MCF 10A (cell line): ENCODE measurements around the gene RIMS4. TPM values are rescaled to one million over a fixed set of nuclear protein-coding genes. Genes with fewer than 3 reads are reported as not detected.

ENCODE experiments used
- BruUV-seq: library from RNA; stranded (reverse); fragments of 400-500 nt; replicated peaks from 2 replicates; lab custom pipeline; 2021; lab: Mats Ljungman, UMichigan
- CTCF ChIA-PET: fragments of 300-600 bp; sonication (Branson Sonifier 250); formaldehyde crosslinking; extraction: SDS; loops from one replicate; lab custom pipeline; 2021; ENCODE audit warnings: antibody characterized with exemption, inconsistent platforms; lab: Yijun Ruan, JAX
- POLR2A ChIA-PET: fragments of 300-600, 350-650 bp; sonication (Branson Sonifier 250); formaldehyde crosslinking; extraction: SDS; loops from one replicate; lab custom pipeline; 2020; ENCODE audit warnings: antibody characterized with exemption, inconsistent platforms; lab: Yijun Ruan, JAX
- DNase-seq: peaks from one replicate; pipeline ENCODE4 v3.0.0-alpha.2; 2018; ENCODE audit not compliant: unreplicated experiment
- H3K27ac Mint-ChIP-seq: one replicate; pipeline ENCODE4 v1.8.0; 2022; ENCODE audit warnings: mild to moderate bottlenecking, low read depth, mixed read lengths; ENCODE audit not compliant: unreplicated experiment
- H3K27me3 Mint-ChIP-seq: one replicate; pipeline ENCODE4 v1.8.0; 2022; ENCODE audit warnings: mixed read lengths; ENCODE audit not compliant: insufficient read depth, unreplicated experiment
- H3K36me3 Mint-ChIP-seq: one replicate; pipeline ENCODE4 v1.8.0; 2022; ENCODE audit warnings: mild to moderate bottlenecking, moderate library complexity, mixed read lengths; ENCODE audit not compliant: insufficient read depth, unreplicated experiment
- H3K4me1 Mint-ChIP-seq: one replicate; pipeline ENCODE4 v1.8.0; 2022; ENCODE audit warnings: mixed read lengths; ENCODE audit not compliant: insufficient read depth, unreplicated experiment
- H3K4me3 Mint-ChIP-seq: one replicate; pipeline ENCODE4 v1.8.0; 2022; ENCODE audit warnings: mild to moderate bottlenecking, moderate library complexity, mixed read lengths; ENCODE audit not compliant: unreplicated experiment
- H3K9me3 Mint-ChIP-seq: one replicate; pipeline ENCODE4 v1.8.0; 2022; ENCODE audit warnings: mixed read lengths; ENCODE audit not compliant: unreplicated experiment
- intact Hi-C: fragments of 100-400 bp; cut with micrococcal nuclease; formaldehyde crosslinking; loops from 2 replicates; pipeline ENCODE4 v1.14.1; 2022
- total RNA-seq: library from RNA; stranded (reverse); gene quantifications from 2 replicates; pipeline ENCODE4 v1.2.3, GENCODE V29; 2022
- TF ChIP-seq, protein P1 (sequence below): fragments of 200-600 bp; IDR thresholded peaks from one replicate; pipeline ENCODE4 v1.8.0; 2022; ENCODE audit warnings: antibody characterized with exemption, mild to moderate bottlenecking; ENCODE audit not compliant: unreplicated experiment

The RIMS4 gene
- total RNA-seq, 1 experiment from 2014 or later: not detected

DNA sequence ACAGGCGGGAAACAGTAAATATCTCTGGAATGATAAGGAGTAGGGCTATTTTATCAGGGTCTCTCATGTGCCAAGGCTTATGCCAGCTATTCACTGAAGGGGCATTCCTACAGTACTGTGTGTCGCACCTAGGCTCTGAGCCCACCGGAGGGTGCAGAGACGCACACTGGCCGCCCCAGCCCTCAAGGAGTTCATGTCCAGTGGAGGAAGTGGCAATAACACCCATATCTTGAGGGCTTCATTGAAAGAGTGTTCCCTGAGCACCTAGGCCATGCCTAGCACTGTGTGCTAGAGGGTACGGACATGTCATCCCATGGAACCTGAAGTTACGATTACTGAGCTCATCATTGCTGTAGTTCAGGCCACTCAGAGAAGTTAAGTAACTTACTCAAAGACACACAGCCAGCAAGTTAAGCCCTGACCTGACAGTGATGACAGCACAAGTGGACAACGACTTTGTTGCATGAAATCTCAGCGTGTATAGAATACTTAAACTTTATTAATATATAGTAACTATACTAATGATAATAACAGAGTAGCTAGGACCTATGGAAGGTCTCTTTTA, 86.5 kb downstream of the RIMS4 start:
- CTCF ChIA-PET: interaction anchor here (0.6 to 4.7 kb wide), 7 partner anchors 9 to 588 kb away, joined by 3 to 36 read pairs (median 3); partner anchors contain the start of gene CCN5
- no peak overlapping the region for H3K4me3 Mint-ChIP-seq
- TF ChIP-seq, protein P1, sequence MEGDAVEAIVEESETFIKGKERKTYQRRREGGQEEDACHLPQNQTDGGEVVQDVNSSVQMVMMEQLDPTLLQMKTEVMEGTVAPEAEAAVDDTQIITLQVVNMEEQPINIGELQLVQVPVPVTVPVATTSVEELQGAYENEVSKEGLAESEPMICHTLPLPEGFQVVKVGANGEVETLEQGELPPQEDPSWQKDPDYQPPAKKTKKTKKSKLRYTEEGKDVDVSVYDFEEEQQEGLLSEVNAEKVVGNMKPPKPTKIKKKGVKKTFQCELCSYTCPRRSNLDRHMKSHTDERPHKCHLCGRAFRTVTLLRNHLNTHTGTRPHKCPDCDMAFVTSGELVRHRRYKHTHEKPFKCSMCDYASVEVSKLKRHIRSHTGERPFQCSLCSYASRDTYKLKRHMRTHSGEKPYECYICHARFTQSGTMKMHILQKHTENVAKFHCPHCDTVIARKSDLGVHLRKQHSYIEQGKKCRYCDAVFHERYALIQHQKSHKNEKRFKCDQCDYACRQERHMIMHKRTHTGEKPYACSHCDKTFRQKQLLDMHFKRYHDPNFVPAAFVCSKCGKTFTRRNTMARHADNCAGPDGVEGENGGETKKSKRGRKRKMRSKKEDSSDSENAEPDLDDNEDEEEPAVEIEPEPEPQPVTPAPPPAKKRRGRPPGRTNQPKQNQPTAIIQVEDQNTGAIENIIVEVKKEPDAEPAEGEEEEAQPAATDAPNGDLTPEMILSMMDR: no peak
- H3K27ac Mint-ChIP-seq: no peak overlapping the region
- peaks cover 18% of the 10 kb centered on the region for H3K36me3 Mint-ChIP-seq
- peaks cover 39% of the 10 kb centered on the region for H3K4me1 Mint-ChIP-seq
- intact Hi-C loops: no loop called here
- H3K27me3 Mint-ChIP-seq: no peaks in the 10 kb centered on the region
- BruUV-seq: no TSS peak
- POLR2A ChIA-PET: interaction anchor here (0.5 to 1.5 kb wide), 4 partner anchors 22 to 1152 kb away, joined by 3 read pairs; partner anchors contain the start of gene YWHAB
- DNase-seq: no peak
- H3K9me3 Mint-ChIP-seq: no peaks in the 10 kb centered on the region

DNA sequence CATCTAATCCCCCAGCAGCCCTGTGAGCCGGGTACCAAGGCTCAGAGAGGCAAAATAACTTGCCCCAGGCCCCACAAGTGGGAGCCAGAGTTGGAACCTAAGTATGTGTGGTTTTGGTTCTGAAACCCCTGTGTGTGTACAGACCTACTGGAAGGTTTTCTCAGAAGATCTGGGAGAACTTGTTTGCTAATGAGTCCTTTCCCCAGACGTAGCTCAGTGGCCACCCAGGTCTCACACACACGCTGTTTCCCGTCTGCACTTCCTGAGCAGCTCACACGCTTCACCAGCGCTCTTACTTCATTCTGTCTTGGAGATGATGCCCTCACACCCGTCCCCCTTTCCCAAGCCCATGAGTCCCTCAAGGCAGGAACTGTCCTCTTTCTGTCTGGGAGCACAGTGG, 87.0 kb downstream of the RIMS4 start:
- no peaks in the 10 kb centered on the region for H3K27me3 Mint-ChIP-seq
- peaks cover 18% of the 10 kb centered on the region for H3K36me3 Mint-ChIP-seq
- H3K27ac Mint-ChIP-seq: no peak overlapping the region
- intact Hi-C loops: no loop called here
- H3K4me3 Mint-ChIP-seq: no peak overlapping the region
- ChIA-PET POLR2A (interaction anchor here (0.6 to 1.5 kb wide), 4 partner anchors 9 to 1152 kb away, joined by 3 read pairs; partner anchors contain the start of gene YWHAB), CTCF (interaction anchor here (0.7 to 4.7 kb wide), 6 partner anchors 9 to 42 kb away, joined by 3 to 36 read pairs (median 4); partner anchors contain the start of gene CCN5)
- H3K9me3 Mint-ChIP-seq: no peaks in the 10 kb centered on the region
- no TSS peak for BruUV-seq
- TF ChIP-seq, protein P1: no peak
- DNase-seq: no peak
- peaks cover 34% of the 10 kb centered on the region for H3K4me1 Mint-ChIP-seq

DNA sequence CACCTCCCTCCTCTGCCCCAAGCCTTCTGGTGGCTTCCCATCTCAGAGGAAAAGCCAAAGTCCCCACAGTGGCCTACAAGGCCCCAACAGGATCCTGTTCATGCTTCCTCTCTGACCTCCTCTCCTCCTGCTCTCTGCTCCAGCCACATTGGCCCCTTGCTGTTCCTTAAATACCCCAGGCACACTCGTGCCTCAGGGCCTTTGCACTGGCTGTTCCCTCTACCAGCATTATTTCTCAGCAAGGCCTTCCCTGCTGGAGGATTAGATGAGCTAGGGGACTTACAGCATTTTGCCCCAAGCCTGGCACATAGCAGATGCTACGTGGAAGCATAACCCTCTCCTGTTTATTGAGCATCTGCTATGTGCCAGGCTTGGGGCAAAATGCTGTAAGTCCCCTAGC, 87.4 kb downstream of the RIMS4 start:
- ChIA-PET CTCF (interaction anchor here (0.7 to 4.7 kb wide), 4 partner anchors 8 to 40 kb away, joined by 3 to 36 read pairs (median 16); partner anchors contain the start of gene CCN5), POLR2A (interaction anchor here (0.8 to 1.5 kb wide), 2 partner anchors 9 to 162 kb away, joined by 3 read pairs; partner anchors contain the start of gene YWHAB)
- H3K27me3 Mint-ChIP-seq: no peaks in the 10 kb centered on the region
- H3K27ac Mint-ChIP-seq: peak overlapping the region; percentile 35
- no peak for DNase-seq
- no TSS peak for BruUV-seq
- H3K4me1 Mint-ChIP-seq: peaks cover 34% of the 10 kb centered on the region
- H3K9me3 Mint-ChIP-seq: no peaks in the 10 kb centered on the region
- intact Hi-C loops: no loop called here
- H3K36me3 Mint-ChIP-seq: peaks cover 18% of the 10 kb centered on the region
- TF ChIP-seq, protein P1: no peak
- no peak overlapping the region for H3K4me3 Mint-ChIP-seq

DNA sequence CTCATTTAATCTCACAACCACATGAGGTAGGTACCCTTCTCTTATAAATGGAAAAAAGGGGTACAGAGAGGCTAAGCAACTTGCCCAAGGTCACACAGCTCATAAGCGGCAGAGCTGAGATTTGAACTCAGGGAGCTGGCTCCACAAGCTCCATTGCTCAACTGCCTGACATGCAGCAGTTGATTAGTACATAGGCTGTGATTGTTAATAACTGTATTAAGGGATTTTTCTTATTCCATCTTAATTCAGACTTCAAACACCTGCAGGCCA, 88.6 kb downstream of the RIMS4 start:
- Mint-ChIP-seq H3K36me3 (peaks cover 17% of the 10 kb centered on the region), H3K4me1 (peaks cover 31% of the 10 kb centered on the region), H3K27me3 (no peaks in the 10 kb centered on the region), H3K9me3 (no peaks in the 10 kb centered on the region), H3K27ac (peak overlapping the region; percentile 90), H3K4me3 (no peak overlapping the region)
- TF ChIP-seq, protein P1: no peak
- CTCF ChIA-PET: interaction anchor here (0.6 to 4.7 kb wide), 6 partner anchors 9 to 190 kb away, joined by 3 to 36 read pairs (median 7); no protein-coding TSS in a partner anchor
- POLR2A ChIA-PET: interaction anchor here (0.6 to 9.2 kb wide), 11 partner anchors 9 to 171 kb away, joined by 3 to 138 read pairs (median 5); partner anchors contain the start of gene YWHAB
- no peak for DNase-seq
- intact Hi-C loops: loop anchor here (1.0 kb wide), 1 partner anchor 8 kb away; no protein-coding TSS in a partner anchor
- BruUV-seq: no TSS peak
